Liver (tissue), 9 donors: ENCODE results near the gene KLHDC10. TPM values are rescaled to one million over a fixed set of nuclear protein-coding genes. Genes with fewer than 3 reads are reported as not detected.
A peak's percentile ranks its signal among the peaks of the same experiment; 100 is the strongest.

Experiments used
- DNase-seq: peaks from one replicate; pipeline ENCODE4 v3.0.0-alpha.2; 2017; ENCODE audit warnings: low spot score
- H3K27ac ChIP-seq, 2 donors: one replicate each; pipeline ENCODE4 v1.7.0; 2013; ENCODE audit warnings: inconsistent platforms in 2 of 2, low read length in 2 of 2, control low read depth in 1 of 2, low read depth in 1 of 2, mild to moderate bottlenecking in 1 of 2
- H3K27me3 ChIP-seq, 4 donors: one replicate each; pipeline versions ENCODE4 v1.6.1 to v1.7.0; 2013; ENCODE audit warnings: low read length in 3 of 4, inconsistent platforms in 1 of 4, mild to moderate bottlenecking in 1 of 4, moderate library complexity in 1 of 4; ENCODE audit not compliant: control insufficient read depth in 4 of 4, insufficient read depth in 4 of 4
- H3K36me3 ChIP-seq, 4 donors: one replicate each; pipeline versions ENCODE4 v1.6.1 to v1.7.0; 2013; ENCODE audit warnings: low read length in 3 of 4, mild to moderate bottlenecking in 3 of 4, low read depth in 1 of 4, moderate library complexity in 1 of 4; ENCODE audit not compliant: control insufficient read depth in 4 of 4, insufficient read depth in 3 of 4
- H3K4me1 ChIP-seq, 4 donors: one replicate each; pipeline versions ENCODE4 v1.6.1 to v1.7.0; 2013; ENCODE audit warnings: low read length in 3 of 4, mild to moderate bottlenecking in 3 of 4, moderate library complexity in 1 of 4; ENCODE audit not compliant: control insufficient read depth in 4 of 4, insufficient read depth in 4 of 4
- H3K4me3 ChIP-seq, 3 donors: one replicate each; pipeline versions ENCODE4 v1.6.1 to v1.7.0; 2013; ENCODE audit warnings: low read length in 3 of 3, control low read depth in 1 of 3, low read depth in 1 of 3, mild to moderate bottlenecking in 1 of 3
- H3K9ac ChIP-seq, 2 donors: one replicate each; pipeline ENCODE4 v1.7.0; 2013; ENCODE audit warnings: low read length in 2 of 2, mild to moderate bottlenecking in 2 of 2, moderate library complexity in 2 of 2, control low read depth in 1 of 2, low read depth in 1 of 2
- H3K9me3 ChIP-seq, 4 donors: one replicate each; pipeline versions ENCODE4 v1.6.1 to v1.7.0; 2013; ENCODE audit warnings: low read length in 3 of 4; ENCODE audit not compliant: control insufficient read depth in 4 of 4
- ATF3 ChIP-seq: IDR thresholded peaks from 2 replicates; pipeline ENCODE4 v1.6.1; 2016; ENCODE audit warnings: antibody characterized with exemption
- CTCF ChIP-seq: fragments of 150-350 bp; IDR thresholded peaks from 2 replicates; pipeline ENCODE4 v1.5.1; 2017; ENCODE audit warnings: improper control_type of control experiment, low read depth, low read length; ENCODE audit not compliant: missing input control
- FOXA2 ChIP-seq: IDR thresholded peaks from 2 replicates; pipeline ENCODE4 v1.6.1; 2016; ENCODE audit warnings: antibody characterized with exemption
- GABPA ChIP-seq, 2 donors: IDR thresholded peaks in 1 of 2; conservative IDR thresholded peaks in 1 of 2; 2 replicates each; pipeline ENCODE4 v1.6.1; 2016; ENCODE audit warnings: antibody characterized with exemption in 2 of 2, mild to moderate bottlenecking in 1 of 2, moderate library complexity in 1 of 2
- HNF4A ChIP-seq, 2 donors: conservative IDR thresholded peaks; 2 replicates each; pipeline ENCODE4 v1.6.1; 2016; ENCODE audit warnings: antibody characterized with exemption in 2 of 2, mild to moderate bottlenecking in 2 of 2
- HNF4G ChIP-seq: IDR thresholded peaks from 2 replicates; pipeline ENCODE4 v1.6.1; 2016; ENCODE audit warnings: antibody characterized with exemption
- NR2F2 ChIP-seq: IDR thresholded peaks from 2 replicates; pipeline ENCODE4 v1.6.1; 2016; ENCODE audit warnings: antibody characterized with exemption
- RAD21 ChIP-seq, 2 donors: IDR thresholded peaks; 2 replicates each; pipeline ENCODE4 v1.6.1; 2016; ENCODE audit warnings: antibody characterized with exemption in 2 of 2, mild to moderate bottlenecking in 2 of 2
- REST ChIP-seq: IDR thresholded peaks from 2 replicates; pipeline ENCODE4 v1.6.1; 2016; ENCODE audit warnings: antibody characterized with exemption, mild to moderate bottlenecking
- RXRA ChIP-seq, 2 donors: IDR thresholded peaks; 2 replicates each; pipeline ENCODE4 v1.6.1; 2017 to 2018; ENCODE audit warnings: antibody characterized with exemption in 2 of 2, mild to moderate bottlenecking in 1 of 2
- SP1 ChIP-seq: IDR thresholded peaks from 2 replicates; pipeline ENCODE4 v1.6.1; 2018; ENCODE audit warnings: antibody characterized with exemption, mild to moderate bottlenecking
- TAF1 ChIP-seq: conservative IDR thresholded peaks from 2 replicates; pipeline ENCODE4 v1.6.1; 2016; ENCODE audit warnings: antibody characterized with exemption, mild to moderate bottlenecking
- YY1 ChIP-seq: IDR thresholded peaks from 2 replicates; pipeline ENCODE4 v1.6.1; 2016; ENCODE audit warnings: antibody characterized with exemption, mild to moderate bottlenecking
- ZBTB33 ChIP-seq: IDR thresholded peaks from 2 replicates; pipeline ENCODE4 v1.6.1; 2016; ENCODE audit warnings: antibody characterized with exemption
- WGBS: extraction: QIAGEN DNeasy Blood & Tissue Kit; methylation state at CpG from one replicate; pipeline ENCODE4 v1.1.7; 2013; 5-methylcytosine and 5-hydroxymethylcytosine counted together
- polyA plus RNA-seq, 2 donors: library from polyadenylated mRNA; stranded (reverse) in 1 of 2; unstranded in 1 of 2; fragments of 200-250 nt in 1 of 2; fragments of >200 nt in 1 of 2; fragmentation: Nextera tagmentation in 1 of 2; extraction: Ambion mirVana in 1 of 2; gene quantifications; one replicate each; pipeline versions ENCODE4 v1.2.1 to v1.2.3, GENCODE V29; 2013 to 2015
- total RNA-seq, 2 donors: library from RNA; depleted of rRNA; stranded (reverse); fragments of >200 nt; gene quantifications; one replicate each; pipeline ENCODE4 v1.2.3, GENCODE V29; 2014
- donor health status: healthy.
- donor health status: healthy.
- donor health status: healthy.
- donor health status: healthy.
- donor health status: healthy.

Gene KLHDC10
- total and polyA plus RNA-seq, 4 donors, result 10.8 to 31.2 (median 17.4) TPM

GRCh38 chr7:130099331-130099730, 29.0 kb downstream of the KLHDC10 start:
- Histone ChIP-seq H3K9me3 (no peaks in the 10 kb centered on the region), H3K4me1 (peaks cover 0 to 11% (median 4%) of the 10 kb centered on the region in 4 donors), H3K27me3 (no peaks in the 10 kb centered on the region), H3K36me3 (no peaks in the 10 kb centered on the region), H3K4me3 (no peak overlapping the region), H3K27ac (no peak overlapping the region), H3K9ac (no peak overlapping the region)
- DNase-seq, result no peak
- TF ChIP-seq RXRA (IDR thresholded peaks at IDR 0.05), result no peak
- TF ChIP-seq FOXA2, result no peak
- no peak for TF ChIP-seq HNF4G
- TF ChIP-seq RAD21 (IDR thresholded peaks at IDR 0.05), result no peak
- no peak for TF ChIP-seq REST
- TF ChIP-seq TAF1, result no peak
- no peak for TF ChIP-seq GABPA (IDR thresholded peaks at IDR 0.05 in 1 of 2, conservative IDR thresholded peaks at IDR 0.05 in 1 of 2)
- TF ChIP-seq ZBTB33, result no peak
- no peak for TF ChIP-seq YY1
- no peak for TF ChIP-seq CTCF

GRCh38 chr7:130102588-130102987, 32.3 kb downstream of the KLHDC10 start:
- Histone ChIP-seq H3K4me3 (no peak overlapping the region), H3K27me3 (no peaks in the 10 kb centered on the region), H3K27ac (no peak overlapping the region), H3K9me3 (no peaks in the 10 kb centered on the region), H3K36me3 (peaks cover 0 to 1% (median 0%) of the 10 kb centered on the region in 4 donors), H3K4me1 (no peaks in the 10 kb centered on the region), H3K9ac (no peak overlapping the region)
- TF ChIP-seq RXRA (IDR thresholded peaks at IDR 0.05) (no peak), RAD21 (IDR thresholded peaks at IDR 0.05) (no peak), SP1 (no peak), ATF3 (no peak), NR2F2 (no peak), FOXA2 (no peak), CTCF (no peak), HNF4A (conservative IDR thresholded peaks at IDR 0.05) (peak in 1 of 2 donors; percentile 14)
- 94% methylated on average over 6 of the region's 6 CpGs for whole genome bisulfite sequencing
- no peak for DNase-seq
